HepG2 (cell line): Measurements from ENCODE around the gene TENT5A. TPM values are rescaled to one million over a fixed set of nuclear protein-coding genes. Genes with fewer than 3 reads are reported as not detected.

Experiments
- E2F2 ChIP-seq: sonication (generic); formaldehyde crosslinking; IDR thresholded peaks from 2 replicates; pipeline ENCODE4 v1.4.0; 2020; ENCODE audit warnings: missing genetic modification reagents, borderline replicate concordance
- FOXJ3 ChIP-seq: sonication (generic); formaldehyde crosslinking; IDR thresholded peaks from 2 replicates; pipeline ENCODE4 v1.4.0; 2020; ENCODE audit warnings: missing genetic modification reagents, mild to moderate bottlenecking, borderline replicate concordance
- HNF1B ChIP-seq: sonication (generic); formaldehyde crosslinking; IDR thresholded peaks from 2 replicates; pipeline ENCODE4 v1.5.1; 2020; ENCODE audit warnings: mild to moderate bottlenecking, moderate library complexity, missing genetic modification reagents
- NFAT5 ChIP-seq: sonication (generic); formaldehyde crosslinking; IDR thresholded peaks from 2 replicates; pipeline ENCODE4 v1.4.0; 2020; ENCODE audit warnings: missing genetic modification reagents
- SALL1 ChIP-seq: sonication (generic); formaldehyde crosslinking; IDR thresholded peaks from 2 replicates; pipeline ENCODE4 v1.8.0; 2022; ENCODE audit warnings: mild to moderate bottlenecking, missing genetic modification reagents
- SMYD3 ChIP-seq: sonication (generic); formaldehyde crosslinking; IDR thresholded peaks from 2 replicates; pipeline ENCODE4 v1.8.1; 2023; ENCODE audit warnings: mild to moderate bottlenecking, missing genetic modification reagents
- polyA plus RNA-seq, 8 experiments: library from polyadenylated mRNA; depleted of rRNA in 3 of 8; stranded (reverse) in 7 of 8; unstranded in 1 of 8; fragments of >200 nt; fragmentation: Illumina TruSeq in 4 of 8; extraction: Trizol in 4 of 8; gene quantifications; 2 replicates each; pipeline versions ENCODE4 v1.2.1 to v1.2.3, GENCODE V29; 2011 to 2016; ENCODE audit warnings: low read depth in 4 of 8, missing spikeins in 1 of 8, mixed read lengths in 1 of 8; ENCODE audit not compliant: insufficient read depth in 1 of 8
- total RNA-seq, 5 experiments: library from RNA; depleted of rRNA; stranded (reverse); fragments of >200 nt; fragmentation: Illumina TruSeq; extraction: Trizol; gene quantifications; 2 replicates each; pipeline ENCODE4 v1.2.3, GENCODE V29; 2016; ENCODE audit warnings: low read depth in 1 of 5
- TF ChIP-seq, protein P1 (sequence below): sonication (generic); formaldehyde crosslinking; IDR thresholded peaks from 2 replicates; pipeline ENCODE4 v1.4.0; 2020; ENCODE audit warnings: mild to moderate bottlenecking, missing genetic modification reagents
- TF ChIP-seq, protein P2 (sequence below): sonication (generic); IDR thresholded peaks from 2 replicates; pipeline ENCODE4 v1.6.1; 2016; ENCODE audit warnings: low read depth, borderline replicate concordance
- TF ChIP-seq, protein P3 (sequence below): sonication (generic); formaldehyde crosslinking; IDR thresholded peaks from 2 replicates; pipeline ENCODE4 v1.4.0; 2020; ENCODE audit warnings: missing genetic modification reagents

Gene TENT5A
- total and polyA plus RNA-seq, 2 of the 13 experiments (the other 11 are each of a cell fraction or from before 2014, with no cell fraction given) = 8.0 to 13.8 TPM

DNA sequence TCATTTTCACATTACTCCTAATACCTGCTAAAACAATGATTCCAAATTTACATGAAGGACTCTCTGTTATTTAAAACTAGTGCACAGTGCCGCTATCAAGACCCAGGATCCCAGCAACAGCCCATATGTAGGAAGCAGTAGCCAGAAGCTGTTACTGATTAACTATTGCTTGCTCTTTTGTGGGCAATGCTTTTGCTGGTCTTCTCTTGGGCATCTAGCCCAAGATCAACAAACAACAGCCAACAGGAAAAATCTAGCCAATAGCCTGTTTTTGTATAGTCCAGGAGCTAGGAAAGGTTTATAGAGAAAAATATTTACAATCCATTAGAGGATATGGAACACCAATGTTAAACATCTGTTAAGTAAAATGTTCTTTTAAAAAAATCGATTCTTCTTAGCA is 22.1 kb upstream of the TENT5A start (continued):
- TF ChIP-seq, protein P1, sequence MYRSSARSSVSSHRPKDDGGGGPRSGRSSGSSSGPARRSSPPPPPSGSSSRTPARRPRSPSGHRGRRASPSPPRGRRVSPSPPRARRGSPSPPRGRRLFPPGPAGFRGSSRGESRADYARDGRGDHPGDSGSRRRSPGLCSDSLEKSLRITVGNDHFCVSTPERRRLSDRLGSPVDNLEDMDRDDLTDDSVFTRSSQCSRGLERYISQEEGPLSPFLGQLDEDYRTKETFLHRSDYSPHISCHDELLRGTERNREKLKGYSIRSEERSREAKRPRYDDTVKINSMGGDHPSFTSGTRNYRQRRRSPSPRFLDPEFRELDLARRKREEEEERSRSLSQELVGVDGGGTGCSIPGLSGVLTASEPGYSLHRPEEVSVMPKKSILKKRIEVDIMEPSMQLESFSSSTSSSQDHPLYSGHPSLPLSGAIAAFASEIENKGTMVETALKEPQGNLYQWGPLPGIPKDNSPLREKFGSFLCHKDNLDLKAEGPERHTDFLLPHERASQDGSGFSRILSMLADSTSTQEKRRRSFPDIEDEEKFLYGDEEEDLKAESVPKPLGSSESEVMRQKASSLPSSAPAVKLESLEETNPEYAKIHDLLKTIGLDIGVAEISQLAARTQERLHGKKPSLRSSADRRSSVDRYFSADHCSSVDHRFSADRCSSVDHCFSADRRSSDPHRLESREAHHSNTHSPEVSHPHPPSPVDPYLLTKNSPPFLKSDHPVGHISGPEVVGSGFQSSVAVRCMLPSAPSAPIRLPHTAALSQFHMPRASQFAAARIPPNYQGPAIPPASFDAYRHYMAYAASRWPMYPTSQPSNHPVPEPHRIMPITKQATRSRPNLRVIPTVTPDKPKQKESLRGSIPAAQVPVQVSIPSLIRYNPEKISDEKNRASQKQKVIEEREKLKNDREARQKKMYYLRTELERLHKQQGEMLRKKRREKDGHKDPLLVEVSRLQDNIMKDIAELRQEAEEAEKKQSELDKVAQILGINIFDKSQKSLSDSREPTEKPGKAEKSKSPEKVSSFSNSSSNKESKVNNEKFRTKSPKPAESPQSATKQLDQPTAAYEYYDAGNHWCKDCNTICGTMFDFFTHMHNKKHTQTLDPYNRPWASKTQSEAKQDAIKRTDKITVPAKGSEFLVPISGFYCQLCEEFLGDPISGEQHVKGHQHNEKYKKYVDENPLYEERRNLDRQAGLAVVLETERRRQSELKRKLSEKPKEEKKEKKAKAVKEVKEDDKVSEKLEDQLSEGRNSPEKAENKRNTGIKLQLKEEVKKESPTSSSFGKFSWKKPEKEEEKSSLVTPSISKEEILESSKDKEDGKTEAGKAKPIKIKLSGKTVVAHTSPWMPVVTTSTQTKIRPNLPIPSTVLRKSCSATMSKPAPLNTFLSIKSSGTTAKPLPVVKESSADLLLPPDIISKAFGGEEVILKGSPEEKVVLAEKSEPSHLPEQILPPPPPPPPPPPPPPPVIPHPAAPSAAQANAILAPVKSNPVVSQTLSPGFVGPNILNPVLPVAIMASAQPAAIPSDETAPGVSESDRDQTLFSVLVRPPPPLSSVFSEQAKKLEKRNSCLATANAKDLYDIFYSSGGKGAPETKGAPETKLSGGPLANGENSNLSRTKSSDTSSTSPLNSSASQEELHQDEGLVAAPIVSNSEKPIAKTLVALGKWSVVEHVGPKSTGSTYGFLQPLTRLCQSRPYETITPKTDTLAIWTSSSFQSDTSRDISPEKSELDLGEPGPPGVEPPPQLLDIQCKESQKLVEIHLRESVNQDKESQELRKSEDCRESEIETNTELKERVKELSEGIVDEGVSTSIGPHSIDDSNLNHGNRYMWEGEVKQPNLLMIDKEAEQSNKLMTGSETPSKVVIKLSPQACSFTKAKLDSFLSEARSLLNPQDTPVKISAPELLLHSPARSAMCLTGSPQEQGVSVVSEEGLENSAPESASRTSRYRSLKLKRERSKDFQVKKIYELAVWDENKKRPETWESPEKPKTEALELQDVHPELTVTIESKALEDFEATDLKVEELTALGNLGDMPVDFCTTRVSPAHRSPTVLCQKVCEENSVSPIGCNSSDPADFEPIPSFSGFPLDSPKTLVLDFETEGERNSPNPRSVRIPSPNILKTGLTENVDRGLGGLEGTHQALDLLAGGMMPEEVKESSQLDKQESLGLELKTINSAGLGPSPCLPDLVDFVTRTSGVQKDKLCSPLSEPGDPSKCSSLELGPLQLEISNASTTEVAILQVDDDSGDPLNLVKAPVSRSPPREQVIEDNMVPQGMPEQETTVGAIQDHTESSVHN (CRISPR knock-in tag) = no peak
- TF ChIP-seq SMYD3 (no peak), HNF1B (peak; percentile 88), FOXJ3 (peak; percentile 28; the same call in 1 of the 2 replicates), NFAT5 (no peak), E2F2 (CRISPR knock-in tag) (no peak), SALL1 (CRISPR knock-in tag) (peak; percentile 25; the same call in 1 of the 2 replicates)
- TF ChIP-seq, protein P2, sequence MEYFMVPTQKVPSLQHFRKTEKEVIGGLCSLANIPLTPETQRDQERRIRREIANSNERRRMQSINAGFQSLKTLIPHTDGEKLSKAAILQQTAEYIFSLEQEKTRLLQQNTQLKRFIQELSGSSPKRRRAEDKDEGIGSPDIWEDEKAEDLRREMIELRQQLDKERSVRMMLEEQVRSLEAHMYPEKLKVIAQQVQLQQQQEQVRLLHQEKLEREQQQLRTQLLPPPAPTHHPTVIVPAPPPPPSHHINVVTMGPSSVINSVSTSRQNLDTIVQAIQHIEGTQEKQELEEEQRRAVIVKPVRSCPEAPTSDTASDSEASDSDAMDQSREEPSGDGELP = peak; percentile 66; the same call in 1 of the 2 replicates
- TF ChIP-seq, protein P3, sequence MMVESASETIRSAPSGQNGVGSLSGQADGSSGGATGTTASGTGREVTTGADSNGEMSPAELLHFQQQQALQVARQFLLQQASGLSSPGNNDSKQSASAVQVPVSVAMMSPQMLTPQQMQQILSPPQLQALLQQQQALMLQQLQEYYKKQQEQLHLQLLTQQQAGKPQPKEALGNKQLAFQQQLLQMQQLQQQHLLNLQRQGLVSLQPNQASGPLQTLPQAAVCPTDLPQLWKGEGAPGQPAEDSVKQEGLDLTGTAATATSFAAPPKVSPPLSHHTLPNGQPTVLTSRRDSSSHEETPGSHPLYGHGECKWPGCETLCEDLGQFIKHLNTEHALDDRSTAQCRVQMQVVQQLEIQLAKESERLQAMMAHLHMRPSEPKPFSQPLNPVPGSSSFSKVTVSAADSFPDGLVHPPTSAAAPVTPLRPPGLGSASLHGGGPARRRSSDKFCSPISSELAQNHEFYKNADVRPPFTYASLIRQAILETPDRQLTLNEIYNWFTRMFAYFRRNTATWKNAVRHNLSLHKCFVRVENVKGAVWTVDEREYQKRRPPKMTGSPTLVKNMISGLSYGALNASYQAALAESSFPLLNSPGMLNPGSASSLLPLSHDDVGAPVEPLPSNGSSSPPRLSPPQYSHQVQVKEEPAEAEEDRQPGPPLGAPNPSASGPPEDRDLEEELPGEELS (CRISPR knock-in tag) = peak; percentile 73
